ENCODE results near the gene SMAD7. TPM values are rescaled to one million over a fixed set of nuclear protein-coding genes. Genes with fewer than 3 reads are reported as not detected.

SMAD7 gene
- total and polyA plus RNA-seq, 4 experiments from 2014 or later: 2.7 to 31.2 (median 17.9) TPM

GRCh38 chr18:48898521-48898920 is 52.2 kb downstream of the SMAD7 start:
- ChIA-PET POLR2A (ENCODE audit: partially characterized antibody) (no interaction called here), CTCF (ENCODE audit: partially characterized antibody) (no interaction called here)
- Mint-ChIP-seq H3K4me1 (peaks cover 5 to 16% (median 8%) of the 10 kb centered on the region in 4 donors), H3K27ac (no peak overlapping the region), H3K9me3 (peaks cover 0 to 2% (median 0%) of the 10 kb centered on the region in 8 donors), H3K27me3 (peaks cover 0 to 2% of the 10 kb centered on the region in 2 donors), H3K36me3 (no peaks in the 10 kb centered on the region), H3K4me3 (no peak overlapping the region)
- Histone ChIP-seq H3K27ac (ENCODE audit: low read depth, low read length) (no peak overlapping the region), H3K4me1 (ENCODE audit: insufficient read depth, low read length) (no peaks in the 10 kb centered on the region), H3K4me3 (ENCODE audit: low read length in 2 of 2) (no peak overlapping the region), H3K36me3 (ENCODE audit: insufficient read depth, low read length) (no peaks in the 10 kb centered on the region), H3K27me3 (ENCODE audit: insufficient read depth, low read length) (no peaks in the 10 kb centered on the region), H3K9me3 (ENCODE audit: control insufficient read depth in 1 of 2, low read length in 2 of 2) (no peaks in the 10 kb centered on the region)
- DNase-seq: no peak
- intact Hi-C loops (cut with micrococcal nuclease): no loop called here

GRCh38 chr18:48897531-48897930 is 53.2 kb downstream of the SMAD7 start:
- ChIA-PET CTCF (ENCODE audit: partially characterized antibody) (interaction anchor here (0.7 to 1.3 kb wide), 2 partner anchors 24 to 39 kb away, joined by 3 to 4 read pairs; no protein-coding TSS in a partner anchor), POLR2A (ENCODE audit: partially characterized antibody) (no interaction called here)
- no peaks in the 10 kb centered on the region for H3K36me3 ChIP-seq (ENCODE audit: insufficient read depth, low read length)
- Mint-ChIP-seq H3K4me3 (no peak overlapping the region), H3K9me3 (peaks cover 0 to 2% (median 0%) of the 10 kb centered on the region in 8 donors), H3K27ac (peak overlapping the region in 1 of 7 donors; percentile 50), H3K4me1 (peaks cover 5 to 21% (median 10%) of the 10 kb centered on the region in 4 donors), H3K27me3 (peaks cover 0 to 2% of the 10 kb centered on the region in 2 donors), H3K36me3 (no peaks in the 10 kb centered on the region)
- no peaks in the 10 kb centered on the region for H3K9me3 ChIP-seq (ENCODE audit: control insufficient read depth in 1 of 2, low read length in 2 of 2)
- no peaks in the 10 kb centered on the region for H3K4me1 ChIP-seq (ENCODE audit: insufficient read depth, low read length)
- no peak overlapping the region for H3K4me3 ChIP-seq (ENCODE audit: low read length in 2 of 2)
- H3K27ac ChIP-seq (ENCODE audit: low read depth, low read length): no peak overlapping the region
- intact Hi-C loops (cut with micrococcal nuclease): no loop called here
- no peak for DNase-seq
- no peaks in the 10 kb centered on the region for H3K27me3 ChIP-seq (ENCODE audit: insufficient read depth, low read length)

GRCh38 chr18:48896875-48897511 is 53.8 kb downstream of the SMAD7 start:
- CTCF ChIA-PET (ENCODE audit: partially characterized antibody): interaction anchor here (1.3 kb wide), 1 partner anchor 39 kb away, joined by 3 read pairs; no protein-coding TSS in a partner anchor
- Mint-ChIP-seq H3K36me3 (no peaks in the 10 kb centered on the region), H3K27me3 (peaks cover 0 to 2% of the 10 kb centered on the region in 2 donors), H3K9me3 (peaks cover 0 to 2% (median 0%) of the 10 kb centered on the region in 8 donors), H3K27ac (peak overlapping the region in 3 of 7 donors; percentile 14 to 50 (median 48)), H3K4me3 (no peak overlapping the region), H3K4me1 (peaks cover 5 to 21% (median 10%) of the 10 kb centered on the region in 4 donors)
- no peak for DNase-seq
- POLR2A ChIA-PET (ENCODE audit: partially characterized antibody): no interaction called here
- Histone ChIP-seq H3K36me3 (ENCODE audit: insufficient read depth, low read length) (no peaks in the 10 kb centered on the region), H3K27ac (ENCODE audit: low read depth, low read length) (no peak overlapping the region), H3K4me1 (ENCODE audit: insufficient read depth, low read length) (no peaks in the 10 kb centered on the region), H3K9me3 (ENCODE audit: control insufficient read depth in 1 of 2, low read length in 2 of 2) (no peaks in the 10 kb centered on the region), H3K27me3 (ENCODE audit: insufficient read depth, low read length) (no peaks in the 10 kb centered on the region), H3K4me3 (ENCODE audit: low read length in 2 of 2) (no peak overlapping the region)
- intact Hi-C loops (cut with micrococcal nuclease): no loop called here

- no peaks in the 10 kb centered on the region for H3K36me3 ChIP-seq (ENCODE audit: insufficient read depth, low read length)
- no peak for DNase-seq
- intact Hi-C loops (cut with micrococcal nuclease): no loop called here
- H3K4me3 ChIP-seq (ENCODE audit: low read length in 2 of 2): no peak overlapping the region
- Mint-ChIP-seq H3K4me3 (no peak overlapping the region), H3K27me3 (peaks cover 0 to 2% of the 10 kb centered on the region in 2 donors), H3K27ac (peak overlapping the region in 5 of 7 donors; percentile 14 to 73 (median 37)), H3K4me1 (peaks cover 5 to 21% (median 10%) of the 10 kb centered on the region in 4 donors), H3K36me3 (no peaks in the 10 kb centered on the region), H3K9me3 (peaks cover 0 to 2% (median 0%) of the 10 kb centered on the region in 8 donors)
- no peak overlapping the region for H3K27ac ChIP-seq (ENCODE audit: low read depth, low read length)
- H3K9me3 ChIP-seq (ENCODE audit: control insufficient read depth in 1 of 2, low read length in 2 of 2): no peaks in the 10 kb centered on the region
- H3K27me3 ChIP-seq (ENCODE audit: insufficient read depth, low read length): no peaks in the 10 kb centered on the region
- ChIA-PET CTCF (ENCODE audit: partially characterized antibody) (no interaction called here), POLR2A (ENCODE audit: partially characterized antibody) (no interaction called here)
- no peaks in the 10 kb centered on the region for H3K4me1 ChIP-seq (ENCODE audit: insufficient read depth, low read length)
Measured at GRCh38 chr18:48896326-48896874, 54.4 kb downstream of the SMAD7 start.

- intact Hi-C loops (cut with micrococcal nuclease): no loop called here
- no peaks in the 10 kb centered on the region for H3K36me3 Mint-ChIP-seq
- peaks cover 5 to 14% (median 8%) of the 10 kb centered on the region in 4 donors for H3K4me1 Mint-ChIP-seq
- no peaks in the 10 kb centered on the region for H3K4me1 ChIP-seq (ENCODE audit: insufficient read depth, low read length)
- no peaks in the 10 kb centered on the region for H3K36me3 ChIP-seq (ENCODE audit: insufficient read depth, low read length)
- no peaks in the 10 kb centered on the region for H3K27me3 Mint-ChIP-seq
- H3K27ac Mint-ChIP-seq: peak overlapping the region in 1 of 7 donors; percentile 32
- CTCF ChIA-PET (ENCODE audit: partially characterized antibody): interaction anchor here (0.9 kb wide), 3 partner anchors 17 to 118 kb away, joined by 3 to 4 read pairs (median 3); no protein-coding TSS in a partner anchor
- POLR2A ChIA-PET (ENCODE audit: partially characterized antibody): no interaction called here
- no peaks in the 10 kb centered on the region for H3K9me3 ChIP-seq (ENCODE audit: control insufficient read depth in 1 of 2, low read length in 2 of 2)
- no peaks in the 10 kb centered on the region for H3K27me3 ChIP-seq (ENCODE audit: insufficient read depth, low read length)
- DNase-seq: no peak
- H3K4me3 ChIP-seq (ENCODE audit: low read length in 2 of 2): no peak overlapping the region
- H3K27ac ChIP-seq (ENCODE audit: low read depth, low read length): no peak overlapping the region
- H3K9me3 Mint-ChIP-seq: peaks cover 0 to 3% (median 0%) of the 10 kb centered on the region in 8 donors
- H3K4me3 Mint-ChIP-seq: no peak overlapping the region
Measured at GRCh38 chr18:48894799-48895346, 55.9 kb downstream of the SMAD7 start.

- peaks cover 5 to 9% (median 7%) of the 10 kb centered on the region in 4 donors for H3K4me1 Mint-ChIP-seq
- no peaks in the 10 kb centered on the region for H3K27me3 ChIP-seq (ENCODE audit: insufficient read depth, low read length)
- H3K9me3 ChIP-seq (ENCODE audit: control insufficient read depth in 1 of 2, low read length in 2 of 2): no peaks in the 10 kb centered on the region
- intact Hi-C loops (cut with micrococcal nuclease): no loop called here
- DNase-seq: no peak
- no peaks in the 10 kb centered on the region for H3K4me1 ChIP-seq (ENCODE audit: insufficient read depth, low read length)
- no peak overlapping the region for H3K27ac ChIP-seq (ENCODE audit: low read depth, low read length)
- no peaks in the 10 kb centered on the region for H3K36me3 Mint-ChIP-seq
- H3K27me3 Mint-ChIP-seq: no peaks in the 10 kb centered on the region
- no peak overlapping the region for H3K27ac Mint-ChIP-seq
- H3K36me3 ChIP-seq (ENCODE audit: insufficient read depth, low read length): no peaks in the 10 kb centered on the region
- ChIA-PET CTCF (ENCODE audit: partially characterized antibody) (interaction anchor here (0.9 kb wide), 1 partner anchor 18 kb away, joined by 4 read pairs; no protein-coding TSS in a partner anchor), POLR2A (ENCODE audit: partially characterized antibody) (interaction anchor here (0.6 kb wide), 1 partner anchor 190 kb away, joined by 3 read pairs; no protein-coding TSS in a partner anchor)
- no peak overlapping the region for H3K4me3 Mint-ChIP-seq
- H3K9me3 Mint-ChIP-seq: peaks cover 0 to 3% (median 0%) of the 10 kb centered on the region in 8 donors
- no peak overlapping the region for H3K4me3 ChIP-seq (ENCODE audit: low read length in 2 of 2)
Measured at GRCh38 chr18:48893608-48894600, 56.9 kb downstream of the SMAD7 start.

Measured in CD4-positive, alpha-beta memory T cell (primary cell).